Transverse colon (tissue), 4 donors: ENCODE data around the gene GRIN2C.

Source experiments
- CTCF ChIP-seq, 5 experiments: fragments of 200-600 bp in 3 of 5; fragments of 450-650 bp in 2 of 5; sonication (generic) in 3 of 5; IDR thresholded peaks; 1 replicate in 2 of 5; 2 replicates in 3 of 5; pipeline ENCODE4 v1.5.1; 2016 to 2017; ENCODE audit warnings: antibody characterized with exemption in 5 of 5, inconsistent platforms in 3 of 5, mild to moderate bottlenecking in 2 of 5, moderate library complexity in 1 of 5
- POLR2A ChIP-seq: fragments of 450-650 bp; IDR thresholded peaks from one replicate; pipeline ENCODE4 v1.6.1; 2016; ENCODE audit warnings: antibody characterized with exemption, mild to moderate bottlenecking, moderate library complexity
- POLR2AphosphoS5 ChIP-seq, 3 donors: sonication (generic); formaldehyde crosslinking; IDR thresholded peaks; one replicate each; pipeline ENCODE4 v1.6.1; 2016; ENCODE audit warnings: antibody characterized with exemption in 3 of 3

GRCh38 chr17:74862919-74863318, 3.2 kb upstream of the GRIN2C start:
- no peak for TF ChIP-seq CTCF (IDR thresholded peaks at IDR 0.05)
- TF ChIP-seq POLR2AphosphoS5 (IDR thresholded peaks at IDR 0.05), result no peak
- no peak for TF ChIP-seq POLR2A
